Body of pancreas (tissue), 4 donors: ENCODE data around the gene CRYAA. TPM values are rescaled to one million over a fixed set of nuclear protein-coding genes. Genes with fewer than 3 reads are reported as not detected.
A peak's percentile ranks its signal among the peaks of the same experiment; 100 is the strongest.

Experiments used
- ATAC-seq: fragments of 150-250 bp; one replicate; pipeline ENCODE4 v1.9.1; 2016
- DNase-seq, 4 donors: peaks; one replicate each; pipeline ENCODE4 v3.0.0-alpha.2; 2019
- H3K27ac ChIP-seq, 4 donors: fragments of 200-600 bp; sonication (generic); 1 replicate in 3 of 4; 2 replicates in 1 of 4; pipeline versions ENCODE4 v1.5.1 to v1.6.1; 2016 to 2019; ENCODE audit warnings: mild to moderate bottlenecking in 1 of 4, mixed read lengths in 1 of 4, moderate library complexity in 1 of 4
- H3K27me3 ChIP-seq, 2 donors: fragments of 200-600 bp; sonication (generic); one replicate each; pipeline ENCODE4 v1.6.0; 2016; ENCODE audit warnings: mild to moderate bottlenecking in 1 of 2
- H3K36me3 ChIP-seq, 2 donors: fragments of 200-600 bp; sonication (generic); replicated peaks in 1 of 2; 2 replicates each; pipeline ENCODE4 v1.5.1; 2016; ENCODE audit warnings: low read depth in 2 of 2; ENCODE audit not compliant: insufficient read depth in 1 of 2
- H3K4me1 ChIP-seq: fragments of 200-600 bp; sonication (generic); one replicate; pipeline ENCODE4 v1.6.0; 2016
- H3K4me3 ChIP-seq, 2 donors: fragments of 200-600 bp; sonication (generic); 1 replicate in 1 of 2; 2 replicates in 1 of 2; pipeline ENCODE4 v1.5.1; 2016 to 2019
- H3K9me3 ChIP-seq, 3 donors: fragments of 200-600 bp; sonication (generic); 1 replicate in 2 of 3; 2 replicates in 1 of 3; pipeline ENCODE4 v1.5.1; 2016
- POLR2A ChIP-seq, 3 donors: fragments of 450-650 bp; IDR thresholded peaks; one replicate each; pipeline ENCODE4 v1.6.1; 2016; ENCODE audit warnings: antibody characterized with exemption in 3 of 3, mild to moderate bottlenecking in 2 of 3
- WGBS, 2 donors: methylation state at CpG; one replicate each; pipeline ENCODE4 v1.1.5; 2017; 5-methylcytosine and 5-hydroxymethylcytosine counted together
- intact Hi-C: fragments of 100-400 bp; cut with DNase I; formaldehyde crosslinking; loops from one replicate; pipeline ENCODE4 v1.15.1; 2023
- total RNA-seq, 2 donors: library from RNA; depleted of rRNA; stranded (reverse); fragments of >200 nt; gene quantifications; one replicate each; pipeline ENCODE4 v1.1.0, GENCODE V29; 2016
- TF ChIP-seq, protein P1 (sequence below), 7 experiments: fragments of 450-650 bp in 4 of 7; fragments of 200-600 bp in 3 of 7; sonication (generic) in 3 of 7; IDR thresholded peaks; one replicate each; pipeline ENCODE4 v1.5.1; 2016 to 2019; ENCODE audit warnings: antibody characterized with exemption in 7 of 7

CRYAA gene
- total RNA-seq, 2 donors from 2014 or later = not detected

DNA sequence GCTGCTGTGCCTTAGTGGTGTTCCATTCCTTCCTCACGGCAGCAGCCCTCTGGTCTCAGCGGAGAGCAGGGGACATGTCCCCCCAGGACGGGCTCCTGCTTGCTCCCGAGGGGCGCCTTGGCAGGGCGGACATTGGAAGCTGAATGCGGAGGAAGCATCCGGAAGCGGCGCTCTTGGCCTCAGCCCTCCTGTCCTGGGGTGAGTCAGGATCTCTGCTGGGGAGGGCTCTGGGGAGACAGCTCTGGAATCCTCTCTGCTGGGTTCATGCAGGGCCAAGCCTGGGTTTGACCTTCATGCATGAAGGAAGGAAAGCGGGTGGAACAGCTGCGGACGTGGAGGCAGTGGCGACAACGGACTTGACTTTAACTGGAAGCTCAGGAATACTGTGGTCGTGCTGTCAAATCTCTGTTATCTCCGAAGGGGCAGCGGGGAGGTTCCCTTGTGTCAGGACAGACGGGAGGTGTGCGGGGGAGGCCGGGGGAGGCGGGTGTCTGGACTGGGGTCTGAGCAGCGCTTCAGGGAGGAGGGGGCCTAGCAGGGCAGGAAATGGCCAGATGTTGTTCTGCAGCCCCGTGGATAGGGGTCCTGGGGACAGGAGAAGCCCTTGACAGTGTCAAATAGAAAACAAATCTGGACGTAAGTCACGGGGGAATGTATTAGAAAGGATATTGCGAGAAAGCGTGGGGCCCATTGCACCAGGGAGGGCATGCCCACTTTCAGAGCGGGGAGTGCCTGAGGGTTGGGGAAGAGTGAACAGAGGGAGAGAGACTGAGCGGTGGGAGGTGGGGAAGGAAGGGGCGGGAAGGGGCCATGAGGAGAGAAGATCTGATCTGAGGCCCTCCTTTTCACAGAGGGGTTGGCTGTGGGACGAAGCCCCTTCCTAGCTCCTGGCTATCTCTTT, 26.6 kb downstream of the CRYAA start:
- Histone ChIP-seq H3K27ac (peak overlapping the region in 1 of 4 donors; percentile 27), H3K9me3 (no peaks in the 10 kb centered on the region), H3K4me1 (peaks cover 8% of the 10 kb centered on the region), H3K27me3 (no peaks in the 10 kb centered on the region), H3K4me3 (no peak overlapping the region), H3K36me3 (no peaks in the 10 kb centered on the region)
- intact Hi-C loops = no loop called here
- peak; percentile 48 for ATAC-seq
- DNase-seq = peak; percentile 19 to 39 (median 25)
- WGBS, 2 donors = 58 to 66% methylated on average over 24 to 28 of the region's 32 CpGs
- TF ChIP-seq, protein P1, sequence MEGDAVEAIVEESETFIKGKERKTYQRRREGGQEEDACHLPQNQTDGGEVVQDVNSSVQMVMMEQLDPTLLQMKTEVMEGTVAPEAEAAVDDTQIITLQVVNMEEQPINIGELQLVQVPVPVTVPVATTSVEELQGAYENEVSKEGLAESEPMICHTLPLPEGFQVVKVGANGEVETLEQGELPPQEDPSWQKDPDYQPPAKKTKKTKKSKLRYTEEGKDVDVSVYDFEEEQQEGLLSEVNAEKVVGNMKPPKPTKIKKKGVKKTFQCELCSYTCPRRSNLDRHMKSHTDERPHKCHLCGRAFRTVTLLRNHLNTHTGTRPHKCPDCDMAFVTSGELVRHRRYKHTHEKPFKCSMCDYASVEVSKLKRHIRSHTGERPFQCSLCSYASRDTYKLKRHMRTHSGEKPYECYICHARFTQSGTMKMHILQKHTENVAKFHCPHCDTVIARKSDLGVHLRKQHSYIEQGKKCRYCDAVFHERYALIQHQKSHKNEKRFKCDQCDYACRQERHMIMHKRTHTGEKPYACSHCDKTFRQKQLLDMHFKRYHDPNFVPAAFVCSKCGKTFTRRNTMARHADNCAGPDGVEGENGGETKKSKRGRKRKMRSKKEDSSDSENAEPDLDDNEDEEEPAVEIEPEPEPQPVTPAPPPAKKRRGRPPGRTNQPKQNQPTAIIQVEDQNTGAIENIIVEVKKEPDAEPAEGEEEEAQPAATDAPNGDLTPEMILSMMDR (IDR thresholded peaks at IDR 0.05) = no peak

DNA sequence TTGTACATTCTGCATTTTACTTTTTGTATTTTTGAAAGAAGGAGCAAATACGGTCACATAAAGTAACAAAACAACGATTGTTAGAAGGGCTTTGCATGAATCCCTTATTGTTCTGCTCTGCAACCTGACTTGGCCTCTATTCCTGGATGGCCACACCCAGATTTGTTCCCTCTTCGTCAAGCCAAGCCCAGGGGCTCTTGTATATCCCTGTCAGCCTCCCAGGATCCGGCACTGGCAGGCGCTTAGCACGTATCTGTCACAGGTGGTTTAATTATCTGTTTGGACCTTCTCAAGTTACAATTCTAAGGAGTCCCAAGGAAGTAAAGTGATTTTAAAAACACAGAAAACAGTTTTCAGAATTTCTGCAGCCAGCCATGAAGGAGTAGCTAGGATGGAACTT, 28.0 kb downstream of the CRYAA start:
- peak; percentile 23 to 66 (median 59) for DNase-seq
- no peaks in the 10 kb centered on the region for H3K9me3 ChIP-seq
- peaks cover 8% of the 10 kb centered on the region for H3K4me1 ChIP-seq
- intact Hi-C loops = no loop called here
- no peak overlapping the region for H3K4me3 ChIP-seq
- ATAC-seq = peak; percentile 83
- H3K27me3 ChIP-seq = no peaks in the 10 kb centered on the region
- H3K36me3 ChIP-seq = no peaks in the 10 kb centered on the region
- TF ChIP-seq, protein P1 (IDR thresholded peaks at IDR 0.05) = no peak
- TF ChIP-seq POLR2A (IDR thresholded peaks at IDR 0.05) = peak in 1 of 3 donors; percentile 22
- WGBS, 2 donors = 33 to 40% methylated on average over 6 of the region's 6 CpGs
- peak overlapping the region; percentile 3 to 77 (median 62) for H3K27ac ChIP-seq

DNA sequence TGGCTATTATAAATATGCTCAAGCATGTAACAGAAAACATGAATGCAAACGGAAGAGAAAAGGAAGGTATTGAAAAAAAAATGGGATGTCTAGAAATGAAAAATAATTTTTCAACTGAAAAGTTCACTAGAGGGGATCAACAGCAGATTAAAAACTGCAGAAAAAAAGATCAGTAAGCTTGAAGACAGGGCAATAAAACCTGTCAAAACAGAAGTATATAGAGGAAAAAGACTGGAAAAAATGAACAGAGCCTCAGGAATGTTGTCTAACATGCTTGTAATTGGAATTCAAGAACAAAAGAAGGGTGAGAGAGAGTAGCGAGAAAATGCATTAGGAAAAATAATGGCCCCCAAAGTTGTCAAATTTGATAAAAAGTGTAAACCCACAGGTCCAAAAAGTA, 29.6 kb downstream of the CRYAA start:
- Histone ChIP-seq H3K27ac (no peak overlapping the region), H3K9me3 (no peaks in the 10 kb centered on the region), H3K4me1 (peaks cover 8% of the 10 kb centered on the region), H3K27me3 (no peaks in the 10 kb centered on the region), H3K4me3 (no peak overlapping the region), H3K36me3 (no peaks in the 10 kb centered on the region)
- no peak for TF ChIP-seq POLR2A (IDR thresholded peaks at IDR 0.05)
- TF ChIP-seq, protein P1 (IDR thresholded peaks at IDR 0.05) = no peak
- DNase-seq (no peak), ATAC-seq (no peak)
- intact Hi-C loops = no loop called here
- WGBS, 2 donors = 62 to 70% methylated on average over 2 of the region's 2 CpGs

DNA sequence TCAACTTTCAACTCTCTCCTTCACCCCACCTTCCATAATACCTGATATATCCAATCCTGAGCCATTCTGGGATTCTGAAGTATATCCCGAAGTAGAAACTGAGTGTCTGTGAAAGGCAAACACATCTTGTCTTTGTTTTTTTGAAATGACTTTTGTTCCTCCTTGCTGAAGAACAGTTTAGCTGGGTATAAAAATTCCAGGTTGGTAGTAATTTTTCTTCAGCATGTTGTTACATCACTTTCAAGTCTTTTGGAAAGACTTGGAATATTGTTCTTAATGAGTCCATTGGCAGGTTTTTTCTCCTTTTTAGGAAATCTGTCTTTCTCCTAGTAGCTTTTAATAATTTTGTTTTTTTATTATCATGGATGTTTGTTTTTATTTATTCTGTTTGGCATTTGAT, 32.7 kb downstream of the CRYAA start:
- no peak for DNase-seq
- TF ChIP-seq POLR2A (IDR thresholded peaks at IDR 0.05) = no peak
- TF ChIP-seq, protein P1 (IDR thresholded peaks at IDR 0.05) = no peak
- Histone ChIP-seq H3K27ac (no peak overlapping the region), H3K9me3 (no peaks in the 10 kb centered on the region), H3K4me3 (no peak overlapping the region), H3K36me3 (no peaks in the 10 kb centered on the region), H3K27me3 (no peaks in the 10 kb centered on the region), H3K4me1 (peaks cover under 1% of the 10 kb centered on the region)
- no peak for ATAC-seq
- intact Hi-C loops = no loop called here
- WGBS, 2 donors = 66 to 77% methylated on average over 1 of the region's 1 CpG

DNA sequence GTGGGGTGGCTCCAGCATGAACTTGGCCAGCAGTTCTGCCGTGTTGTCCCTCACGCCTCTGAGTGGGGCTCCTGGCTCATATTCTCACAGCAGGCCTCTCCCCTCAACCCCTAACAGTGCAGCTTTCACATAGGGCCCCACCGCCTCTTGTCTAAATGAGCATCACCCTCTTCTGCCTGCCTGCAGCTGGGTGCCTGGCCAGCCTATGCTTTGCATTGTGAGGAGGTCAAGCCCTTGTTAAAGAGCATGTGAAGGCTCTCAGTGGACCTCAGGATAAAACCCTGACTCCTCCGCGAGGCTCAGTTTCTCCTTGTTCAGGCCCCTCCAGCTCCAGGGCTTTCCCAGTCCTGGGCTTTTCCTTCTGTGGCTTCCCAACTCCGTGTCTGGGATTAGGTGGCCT, 34.8 kb downstream of the CRYAA start:
- Histone ChIP-seq H3K27ac (no peak overlapping the region), H3K4me1 (no peaks in the 10 kb centered on the region), H3K9me3 (no peaks in the 10 kb centered on the region), H3K4me3 (no peak overlapping the region), H3K36me3 (no peaks in the 10 kb centered on the region), H3K27me3 (no peaks in the 10 kb centered on the region)
- DNase-seq (no peak), ATAC-seq (no peak)
- WGBS, 2 donors = 70 to 71% methylated on average over 6 of the region's 6 CpGs
- intact Hi-C loops = no loop called here
- TF ChIP-seq, protein P1 (IDR thresholded peaks at IDR 0.05) = no peak
- TF ChIP-seq POLR2A (IDR thresholded peaks at IDR 0.05) = no peak
